RCC 7860 (cell line): ENCODE data around the gene SLC17A7.
A peak's percentile ranks its signal among the peaks of the same experiment; 100 is the strongest.
"Not testable (repeated sequence)": the region's sequence is repeated elsewhere in the genome, so short reads cannot be mapped to it uniquely, and the experiment has no call there.

Experiments used
- DNase-seq: peaks from one replicate; pipeline ENCODE4 v3.0.0-alpha.2; 2015; ENCODE audit warnings: low spot score
- FAIRE-seq: peaks from 2 replicates; lab custom pipeline; 2012; peaks lifted over from hg19 to GRCh38; lab: Jason Lieb, UNC

The SLC17A7 gene

DNA sequence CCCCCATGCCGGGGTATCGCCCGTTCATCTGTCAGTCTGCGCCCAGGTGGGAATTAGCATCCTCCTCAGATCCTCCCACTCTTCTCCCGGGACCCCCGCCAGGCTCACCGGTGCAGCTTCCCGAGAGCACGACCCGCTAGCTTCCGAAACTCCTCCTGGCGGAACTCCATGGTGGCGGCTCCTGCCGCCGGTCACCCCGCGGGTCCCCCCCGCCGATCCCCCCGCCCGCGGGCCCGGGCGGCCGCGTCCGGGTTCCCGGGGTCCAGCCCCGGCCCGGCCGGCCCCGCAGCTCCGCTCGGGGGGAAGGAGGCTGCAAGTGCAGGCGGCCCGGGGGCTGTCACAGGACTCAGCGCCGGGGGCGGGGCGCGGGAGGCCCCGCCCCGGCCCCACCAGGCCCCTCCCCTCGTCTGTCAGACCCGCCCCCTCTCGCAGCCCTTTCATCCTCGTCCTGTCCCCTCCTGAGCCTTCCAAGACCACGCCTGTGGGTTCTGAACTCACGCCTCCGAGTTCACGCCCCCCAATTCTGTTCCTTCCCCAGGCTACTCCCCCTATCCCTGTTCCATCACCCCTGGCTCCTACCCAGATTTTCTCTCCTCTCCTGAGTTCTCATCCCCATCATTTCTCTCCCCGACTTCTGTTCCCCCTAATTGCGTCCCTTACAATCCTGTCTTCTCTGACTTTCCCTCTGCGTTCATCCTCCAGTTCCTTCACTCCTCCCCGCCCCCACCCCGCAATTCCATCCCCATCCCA, at the start of gene SLC17A7:
SLC17A7 (minus strand) TSS at position 318 of the 750 bp plus-strand sequence; CDS start at position 170, 148 bp downstream.
- FAIRE-seq (no peak), DNase-seq (no peak)

DNA sequence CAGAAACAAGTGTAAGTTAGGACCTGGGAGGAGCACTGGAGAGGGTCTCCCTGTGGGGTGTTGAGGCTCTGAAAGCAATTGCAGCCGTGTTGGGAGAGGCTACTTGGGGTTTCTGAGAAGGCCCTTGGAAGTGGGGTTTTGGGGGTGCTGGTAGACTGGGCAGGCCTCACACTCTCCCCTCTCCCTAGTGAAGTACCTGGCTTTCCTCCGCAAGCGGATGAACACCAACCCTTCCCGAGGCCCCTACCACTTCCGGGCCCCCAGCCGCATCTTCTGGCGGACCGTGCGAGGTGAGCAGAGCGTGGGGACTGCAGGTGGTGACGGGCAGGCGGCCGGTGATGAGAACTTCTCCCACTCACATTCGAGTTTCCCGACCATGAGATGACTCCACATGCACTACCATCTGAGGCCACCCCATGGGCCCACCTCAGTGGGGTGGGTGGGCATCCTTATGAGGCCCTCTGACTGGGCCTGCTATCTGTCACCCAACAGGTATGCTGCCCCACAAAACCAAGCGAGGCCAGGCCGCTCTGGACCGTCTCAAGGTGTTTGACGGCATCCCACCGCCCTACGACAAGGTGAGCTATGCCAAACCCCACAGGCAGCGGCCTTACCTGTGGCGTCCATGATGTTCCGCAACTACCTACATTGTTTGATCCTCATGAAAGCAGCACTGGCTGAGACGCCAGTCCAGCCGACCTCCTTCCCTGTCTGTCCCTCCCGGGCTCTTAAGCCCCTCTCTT, 49.1 kb upstream of the SLC17A7 start:
- FAIRE-seq (no peak), DNase-seq (no peak)

DNA sequence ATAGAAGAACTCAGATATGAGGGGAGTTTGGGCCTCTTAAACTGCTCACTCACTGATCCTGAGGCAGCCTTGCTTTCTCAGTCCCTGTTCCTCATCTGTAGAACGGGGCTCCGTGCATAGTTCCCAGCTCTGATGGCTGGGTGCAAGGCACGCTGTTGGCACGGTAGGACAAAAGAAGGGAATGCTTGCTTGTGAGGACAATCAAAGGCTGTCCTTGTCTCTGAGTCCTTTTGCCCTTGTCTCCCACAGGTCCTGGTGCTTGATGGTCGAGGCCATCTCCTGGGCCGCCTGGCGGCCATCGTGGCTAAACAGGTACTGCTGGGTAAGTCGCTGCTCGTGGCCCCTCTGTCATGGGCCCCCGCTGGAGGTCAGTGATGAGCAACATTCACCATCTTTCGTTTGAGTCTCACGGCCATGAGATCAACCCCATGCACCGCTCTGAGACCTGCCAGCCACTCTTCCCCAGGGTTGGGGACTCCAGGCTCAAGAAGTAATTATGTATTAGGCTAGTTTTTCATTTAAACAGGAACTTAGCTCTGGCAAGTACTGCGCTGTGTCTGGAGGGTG, 48.4 kb upstream of the SLC17A7 start:
- FAIRE-seq (no peak), DNase-seq (no peak)

DNA sequence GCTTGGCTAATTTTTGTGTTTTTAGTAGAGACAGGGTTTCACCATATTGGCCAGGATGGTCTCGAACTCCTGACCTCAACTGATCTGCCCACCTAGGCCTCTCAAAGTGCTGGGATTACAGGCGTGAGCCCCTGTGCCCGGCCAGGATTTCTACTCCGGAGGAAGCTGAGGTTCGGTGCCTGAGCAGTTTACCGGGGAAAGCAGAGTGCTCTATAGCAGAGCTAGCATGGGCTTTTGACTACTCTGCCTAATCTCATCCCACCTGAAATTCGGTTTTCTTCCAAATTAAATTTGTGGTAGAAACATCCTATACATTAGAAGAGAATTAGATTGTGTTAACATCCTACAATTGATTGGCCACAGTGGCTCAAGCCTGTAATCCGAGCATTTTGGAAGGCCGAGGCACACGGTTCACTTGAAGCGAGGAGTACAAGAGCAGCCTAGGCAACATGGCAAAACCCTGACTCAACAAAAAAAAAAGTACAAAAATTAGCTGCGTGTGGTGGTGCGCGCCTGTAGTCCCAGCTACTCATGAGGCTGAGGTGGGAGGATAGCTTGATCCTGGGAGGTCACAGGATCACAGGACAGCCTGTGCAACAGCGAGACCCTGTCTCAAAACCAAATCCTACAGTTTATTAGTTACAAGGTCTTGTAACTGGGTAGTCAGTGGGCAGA, 47.7 kb upstream of the SLC17A7 start:
- DNase-seq (no peak), FAIRE-seq (no peak)

DNA sequence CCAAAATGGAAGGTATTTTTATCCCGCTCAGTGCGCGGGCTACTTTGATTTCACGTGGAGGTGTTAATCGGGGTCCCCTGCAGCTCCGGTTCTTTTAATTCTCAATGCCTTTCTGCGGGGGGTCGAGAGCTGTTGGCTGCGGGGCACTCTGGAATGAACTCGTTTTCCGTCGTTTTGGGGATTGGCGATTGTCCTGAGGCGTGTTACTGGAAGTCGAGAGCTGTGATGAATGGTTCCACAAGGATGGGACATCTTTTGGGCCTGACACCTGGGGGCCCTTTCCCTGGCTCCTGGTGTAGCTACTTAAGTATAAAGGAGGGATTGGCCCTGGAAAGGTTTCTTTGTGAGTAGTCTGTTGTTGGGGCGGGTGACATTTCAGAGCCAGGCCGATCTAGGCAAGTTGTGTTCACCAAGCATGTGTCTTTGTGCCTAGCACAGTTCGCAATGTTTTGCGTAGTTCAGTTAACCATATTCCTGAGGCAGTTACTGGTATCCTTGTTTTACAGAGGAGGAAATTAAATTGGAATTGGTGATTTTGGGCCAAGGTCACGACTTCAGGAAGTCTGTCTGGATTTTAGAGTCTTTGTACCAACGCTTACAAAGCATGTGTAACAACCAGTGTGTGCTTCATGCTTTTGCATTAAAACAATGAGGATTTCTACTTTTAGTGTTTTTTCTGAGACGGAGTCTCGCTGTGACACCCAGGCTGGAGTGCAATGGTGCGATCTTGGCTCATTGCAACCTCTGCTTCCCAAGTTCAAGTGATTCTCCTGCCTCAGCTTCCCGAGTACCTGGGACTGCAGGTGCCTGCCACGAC, 46.9 kb upstream of the SLC17A7 start:
- FAIRE-seq (no peak), DNase-seq (no peak)

DNA sequence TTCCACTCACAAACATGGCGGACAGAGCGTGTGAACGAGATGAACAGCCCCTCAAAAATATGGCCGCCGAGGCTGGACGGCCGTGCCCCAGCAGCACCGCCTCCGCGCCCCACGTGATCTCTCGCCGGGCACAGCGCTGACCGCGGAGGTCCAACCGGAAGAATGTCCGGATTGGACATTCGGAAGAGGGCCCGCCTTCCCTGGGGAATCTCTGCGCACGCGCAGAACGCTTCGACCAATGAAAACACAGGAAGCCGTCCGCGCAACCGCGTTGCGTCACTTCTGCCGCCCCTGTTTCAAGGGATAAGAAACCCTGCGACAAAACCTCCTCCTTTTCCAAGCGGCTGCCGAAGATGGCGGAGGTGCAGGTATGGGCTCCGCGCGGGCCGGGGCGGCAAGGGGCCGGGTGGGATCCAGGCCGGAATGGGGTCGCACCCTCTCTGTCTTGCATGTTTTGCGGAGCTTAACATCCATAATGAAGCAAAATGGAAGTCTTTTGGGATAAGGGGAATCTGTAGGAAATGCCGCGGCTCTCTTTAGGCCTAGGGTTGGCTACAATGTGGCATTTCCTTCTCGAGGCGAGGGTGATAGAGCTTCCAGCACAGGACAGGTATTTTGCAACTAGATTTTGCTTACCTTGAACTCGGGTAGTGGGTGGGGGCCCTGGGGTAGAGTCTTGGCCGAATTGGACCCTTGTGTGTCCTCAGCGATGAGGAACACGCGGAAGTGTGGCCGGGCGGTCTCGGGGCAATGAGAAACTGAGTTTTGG, 46.1 kb upstream of the SLC17A7 start, which contains the start of gene RPL13A:
RPL13A (plus strand) TSS at position 332 of the 769 bp plus-strand sequence; CDS start at position 354, 22 bp downstream.
- peak; percentile 95 for DNase-seq
- FAIRE-seq, result peak; percentile 79

DNA sequence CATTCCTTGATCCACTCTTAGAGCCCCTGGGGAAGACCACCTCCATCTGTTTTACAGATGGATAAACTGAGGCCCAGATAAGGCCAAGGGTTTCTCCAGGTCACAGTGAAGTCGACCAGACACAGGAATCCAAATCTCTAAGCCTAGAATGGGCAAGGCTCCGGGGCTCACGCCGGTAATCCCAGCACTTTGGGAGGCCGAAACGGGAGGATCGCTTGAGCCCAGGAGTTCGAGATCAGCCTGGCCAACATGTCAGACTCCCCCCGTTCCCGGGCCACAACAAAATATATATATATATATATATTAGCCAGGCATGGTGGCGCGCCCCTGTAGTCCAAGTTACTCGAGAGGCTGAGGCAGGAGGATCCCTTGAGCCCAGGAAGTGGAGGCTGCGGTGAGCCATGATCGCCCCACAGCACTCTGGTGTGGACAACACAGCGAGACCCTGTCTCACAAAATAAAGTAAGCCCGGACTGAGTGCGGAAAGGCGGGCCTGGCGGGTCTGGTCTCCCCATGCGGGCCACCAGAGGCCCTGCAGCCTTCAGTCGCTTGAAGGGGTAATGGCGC, 45.5 kb upstream of the SLC17A7 start:
- FAIRE-seq (no peak), DNase-seq (no peak)

DNA sequence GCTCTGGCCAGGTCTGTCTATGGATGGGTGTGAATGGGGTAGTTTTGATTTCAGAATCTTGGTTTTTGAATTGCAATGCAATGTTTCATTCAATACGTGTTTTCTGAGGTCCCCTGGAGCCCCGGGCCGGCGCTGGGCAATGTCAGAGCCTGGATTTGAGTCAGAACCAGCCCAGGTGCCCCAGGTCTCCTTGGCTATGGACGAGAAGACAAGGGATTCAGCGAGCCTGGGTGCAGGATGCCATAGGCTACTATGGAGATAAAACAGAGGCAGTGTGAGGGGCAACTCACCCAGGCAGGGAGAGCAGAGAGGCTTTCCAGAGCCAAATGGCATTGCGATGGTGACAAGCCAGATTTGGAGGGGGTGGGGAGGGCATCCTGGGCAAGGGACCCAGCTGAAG, 44.9 kb upstream of the SLC17A7 start:
- no peak for DNase-seq
- no peak for FAIRE-seq

DNA sequence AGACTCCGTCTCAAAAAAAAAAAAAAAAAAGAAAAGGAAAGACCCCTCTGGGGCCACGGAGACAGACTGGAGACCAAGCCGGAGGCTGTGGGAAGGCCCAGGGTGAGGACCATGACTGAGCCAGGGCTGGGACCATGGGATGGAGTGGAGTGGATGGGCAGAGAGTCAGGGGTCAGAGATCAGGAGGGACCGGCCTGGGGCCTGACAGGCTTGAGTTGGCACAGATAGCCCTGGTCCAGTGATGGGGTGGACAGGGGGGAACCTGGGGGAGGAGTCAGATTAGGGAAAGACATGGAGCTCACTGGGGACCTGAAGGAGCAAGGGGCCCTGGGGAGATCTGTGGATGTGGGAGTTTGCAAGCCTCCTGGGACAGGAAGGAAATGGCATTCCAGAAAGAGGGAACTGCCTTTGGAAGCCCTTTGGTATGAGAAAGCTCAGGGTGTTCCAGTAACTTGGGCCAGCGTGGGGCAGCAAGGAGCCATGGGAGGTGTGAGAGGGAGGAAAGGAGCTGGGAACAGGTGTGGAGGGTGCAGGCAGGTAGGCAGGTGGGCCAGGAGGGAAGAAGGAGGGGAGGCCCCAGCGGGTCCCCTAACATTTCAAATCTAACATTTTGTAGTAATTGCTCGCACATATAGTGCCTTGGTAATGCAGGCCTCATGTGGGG, 39.8 kb upstream of the SLC17A7 start:
- FAIRE-seq (no peak), DNase-seq (no peak)

DNA sequence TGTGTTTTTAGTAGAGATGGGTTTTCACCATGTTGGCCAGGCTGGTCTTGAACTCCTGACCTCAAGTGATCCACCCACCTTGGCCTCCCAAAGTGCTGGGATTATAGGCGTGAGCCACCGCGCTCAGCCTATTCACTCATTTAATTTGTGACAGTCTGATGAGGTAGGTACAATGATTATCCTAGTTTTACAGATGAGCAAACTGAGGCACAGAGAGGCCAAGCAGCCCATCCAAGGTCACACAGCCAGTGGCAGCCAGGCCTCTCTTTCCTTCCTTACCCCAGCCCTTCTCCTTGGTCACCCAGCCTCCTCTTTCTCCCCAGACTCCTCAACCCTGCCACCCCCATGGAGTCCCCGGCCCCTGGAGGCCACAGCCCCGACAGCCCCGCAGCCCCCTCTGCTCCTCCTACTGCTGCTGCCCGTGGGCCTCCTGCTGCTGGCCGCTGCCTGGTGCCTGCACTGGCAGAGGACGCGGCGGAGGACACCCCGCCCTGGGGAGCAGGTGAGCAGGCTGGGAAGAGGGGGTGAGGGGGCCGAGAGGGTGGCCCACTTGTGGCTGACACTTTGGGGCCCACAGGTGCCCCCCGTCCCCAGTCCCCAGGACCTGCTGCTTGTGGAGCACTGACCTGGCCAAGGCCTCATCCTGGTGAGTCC, 38.8 kb upstream of the SLC17A7 start:
- FAIRE-seq, result no peak
- DNase-seq, result no peak

DNA sequence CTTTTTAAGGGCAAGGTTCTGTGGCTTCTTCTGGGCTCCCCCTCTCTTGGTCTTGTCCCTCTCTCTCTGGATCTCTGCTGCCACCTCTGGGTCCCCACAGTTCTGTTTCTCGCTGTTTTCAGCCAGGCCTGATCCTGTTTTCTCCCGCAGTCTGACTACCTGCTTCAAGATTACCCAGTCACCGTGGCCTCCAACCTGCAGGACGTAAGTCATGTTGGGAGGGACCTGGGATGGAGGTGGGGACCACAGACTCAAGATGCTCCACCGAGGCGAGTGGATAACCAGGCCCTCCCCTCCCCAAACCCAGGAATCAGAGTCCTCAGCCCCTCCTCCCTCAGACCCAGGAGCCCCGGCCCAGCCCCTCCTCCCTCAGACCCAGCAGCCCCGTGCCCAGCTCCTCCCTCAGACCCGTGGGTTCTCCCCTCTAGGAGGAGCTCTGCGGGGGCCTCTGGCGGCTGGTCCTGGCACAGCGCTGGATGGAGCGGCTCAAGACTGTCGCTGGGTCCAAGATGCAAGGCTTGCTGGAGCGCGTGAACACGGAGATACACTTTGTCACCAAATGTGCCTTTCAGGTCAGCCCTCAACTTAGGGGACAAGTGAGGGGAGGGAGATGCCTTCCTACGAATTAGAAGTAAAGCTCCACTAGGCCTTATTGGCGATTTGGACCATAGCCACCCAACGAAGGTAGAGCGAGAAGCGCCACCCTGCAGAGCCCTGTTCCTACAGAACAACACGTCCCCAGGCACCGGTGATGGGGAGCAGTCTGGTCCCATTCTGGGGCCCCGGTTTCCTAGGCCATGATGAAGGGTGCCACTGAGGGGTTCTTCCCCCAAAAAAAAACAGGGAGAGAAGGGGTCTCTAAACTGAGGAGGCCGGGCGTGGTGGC, 34.9 kb upstream of the SLC17A7 start:
- DNase-seq, result no peak
- FAIRE-seq, result no peak

DNA sequence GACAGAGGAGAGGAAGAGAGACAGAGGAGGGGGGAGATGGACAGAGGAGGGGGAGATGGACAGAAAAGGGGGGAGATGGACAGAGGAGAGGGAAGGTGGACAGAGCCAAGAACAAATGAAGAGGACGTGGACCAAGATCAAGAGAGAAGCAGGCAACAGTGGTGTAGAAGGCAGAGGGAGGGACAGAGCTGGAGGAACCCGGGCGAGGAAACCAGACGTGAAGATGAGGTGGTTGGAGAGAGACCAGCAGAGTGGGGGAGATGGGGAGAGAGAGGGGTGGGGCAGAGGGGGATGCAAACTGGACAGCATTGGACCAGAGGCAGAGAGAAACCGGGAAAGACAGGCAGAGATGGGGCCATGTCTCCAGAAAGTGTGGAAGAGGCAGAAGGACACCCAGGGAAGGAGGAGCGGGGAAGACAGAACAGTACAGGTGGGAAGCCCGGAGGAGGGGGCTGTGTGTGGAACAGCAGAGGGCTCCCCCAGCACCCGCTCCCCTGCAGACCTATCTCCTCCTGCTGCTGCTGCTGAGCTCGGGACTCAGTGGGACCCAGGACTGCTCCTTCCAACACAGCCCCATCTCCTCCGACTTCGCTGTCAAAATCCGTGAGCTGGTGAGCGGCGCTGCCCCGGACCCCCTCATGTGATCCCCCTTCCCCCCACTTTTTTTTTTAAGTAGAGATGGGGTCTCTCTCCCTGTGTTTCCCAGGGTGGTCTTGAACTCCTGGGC, 34.0 kb upstream of the SLC17A7 start:
- FAIRE-seq (no peak), DNase-seq (no peak)

DNA sequence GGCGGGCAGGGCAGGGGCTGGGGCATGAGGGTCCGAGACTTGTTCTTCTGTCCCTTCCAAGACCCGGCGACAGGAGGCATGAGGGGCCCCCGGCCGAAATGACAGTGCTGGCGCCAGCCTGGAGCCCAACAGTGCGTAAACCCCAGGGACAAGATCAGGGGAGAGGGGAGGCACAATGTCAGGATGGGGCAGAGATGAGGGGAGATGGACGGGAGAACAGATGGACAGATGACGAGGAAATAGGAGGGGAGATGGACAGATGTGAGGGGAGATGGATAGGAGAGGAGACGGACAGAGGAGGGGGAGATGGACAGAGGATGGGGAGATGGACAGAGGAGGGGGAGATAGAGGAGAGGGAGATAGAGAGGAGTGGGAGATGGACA, 33.2 kb upstream of the SLC17A7 start:
- FAIRE-seq (no peak), DNase-seq (no peak)

DNA sequence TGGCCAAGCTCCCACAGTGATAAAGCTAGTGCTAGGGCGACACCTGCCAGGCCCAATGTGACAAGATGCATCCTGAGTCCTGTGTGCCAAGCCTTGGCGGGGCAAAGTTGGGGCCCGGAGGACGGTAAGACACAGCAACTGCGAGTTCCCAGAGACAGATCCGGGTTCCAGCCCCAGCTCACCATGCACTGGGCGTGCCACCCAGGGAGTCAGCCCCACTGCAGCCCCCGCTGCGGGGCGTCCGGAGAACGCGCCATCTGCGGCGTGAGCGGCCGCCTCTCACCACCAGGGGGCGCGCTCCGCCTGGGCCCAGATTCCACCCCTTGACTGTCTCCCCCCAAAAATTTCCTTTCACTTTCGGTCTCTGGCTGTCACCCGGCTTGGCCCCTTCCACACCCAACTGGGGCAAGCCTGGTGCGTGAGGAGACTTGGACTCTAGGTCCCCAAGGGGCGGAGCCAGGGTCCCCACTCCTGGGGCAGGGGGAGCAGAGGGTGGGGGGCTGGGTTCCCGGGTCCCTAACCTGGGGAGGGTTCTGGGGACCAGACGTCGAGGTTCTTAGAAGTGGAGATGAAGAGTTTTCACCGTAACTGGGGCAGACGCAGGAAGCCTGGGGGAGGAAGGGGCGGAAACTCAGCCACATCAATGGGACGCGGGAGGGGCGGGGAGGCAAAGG, 32.7 kb upstream of the SLC17A7 start, which contains the start of gene FLT3LG:
FLT3LG (plus strand) TSS at position 348 of the 674 bp plus-strand sequence. CDS start 425 bp downstream, outside the sequence.
- peak; percentile 39 for DNase-seq
- FAIRE-seq, result no peak

DNA sequence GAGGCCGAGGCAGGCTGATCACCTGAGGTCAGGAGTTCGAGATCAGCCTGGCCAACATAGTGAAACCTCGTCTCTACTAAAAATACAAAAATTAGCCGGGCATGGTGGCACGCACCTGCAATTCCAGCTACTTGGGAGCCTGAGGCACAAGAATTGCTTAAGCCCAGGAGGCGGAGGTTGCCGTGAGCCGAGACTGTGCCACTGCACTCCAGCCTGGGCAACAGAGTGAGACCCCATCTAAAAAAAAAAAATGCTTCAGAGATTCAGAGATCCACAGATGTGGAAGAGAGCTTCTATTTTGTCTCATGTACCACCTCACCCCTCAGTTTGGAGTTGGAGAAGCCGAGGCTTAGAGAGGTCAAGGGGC, 32.2 kb upstream of the SLC17A7 start:
- FAIRE-seq, DNase-seq: not testable (repeated sequence)

DNA sequence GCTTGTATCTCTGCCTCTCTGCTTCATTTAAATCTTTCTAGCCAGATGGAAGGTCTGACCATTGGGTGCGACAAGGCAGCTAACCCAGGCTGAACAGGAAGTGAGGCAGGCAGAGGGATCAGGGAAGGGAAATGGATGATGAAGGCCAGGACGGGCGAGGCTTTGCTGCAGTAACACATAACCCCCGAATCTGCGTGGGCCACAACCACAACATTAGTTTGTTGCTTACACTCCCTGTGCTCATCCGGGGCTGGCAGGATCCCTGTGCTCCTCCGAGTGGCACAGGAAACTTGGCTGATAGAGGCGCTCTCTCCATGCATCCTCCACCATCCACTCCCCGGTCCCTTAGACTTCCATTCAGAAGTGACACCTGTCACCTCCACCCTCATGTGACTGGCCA, 31.6 kb upstream of the SLC17A7 start:
- FAIRE-seq, result no peak
- no peak for DNase-seq
